ENCODE data around the gene ACOX3.

DNA sequence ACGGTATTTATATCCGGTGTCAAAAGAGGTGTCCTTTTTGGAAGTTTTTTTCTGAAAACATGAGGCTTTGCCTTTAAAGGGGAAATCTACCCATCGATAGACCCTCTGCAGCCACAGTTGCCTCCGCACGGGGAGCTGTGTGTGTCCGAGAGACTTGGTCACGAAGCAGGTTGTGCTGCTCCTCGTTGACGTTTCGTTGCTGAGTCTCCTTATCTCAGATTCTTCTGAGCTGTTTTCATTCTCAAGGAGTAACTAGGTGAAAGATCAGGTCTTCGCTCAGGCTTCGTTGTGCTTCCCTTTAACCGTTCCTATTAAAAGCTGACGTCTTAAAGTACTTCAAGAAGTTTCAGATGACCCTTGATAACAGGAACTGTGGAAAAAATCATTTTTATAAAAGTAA lies 23.9 kb upstream of the ACOX3 start:
- TF ChIP-seq, protein P1, sequence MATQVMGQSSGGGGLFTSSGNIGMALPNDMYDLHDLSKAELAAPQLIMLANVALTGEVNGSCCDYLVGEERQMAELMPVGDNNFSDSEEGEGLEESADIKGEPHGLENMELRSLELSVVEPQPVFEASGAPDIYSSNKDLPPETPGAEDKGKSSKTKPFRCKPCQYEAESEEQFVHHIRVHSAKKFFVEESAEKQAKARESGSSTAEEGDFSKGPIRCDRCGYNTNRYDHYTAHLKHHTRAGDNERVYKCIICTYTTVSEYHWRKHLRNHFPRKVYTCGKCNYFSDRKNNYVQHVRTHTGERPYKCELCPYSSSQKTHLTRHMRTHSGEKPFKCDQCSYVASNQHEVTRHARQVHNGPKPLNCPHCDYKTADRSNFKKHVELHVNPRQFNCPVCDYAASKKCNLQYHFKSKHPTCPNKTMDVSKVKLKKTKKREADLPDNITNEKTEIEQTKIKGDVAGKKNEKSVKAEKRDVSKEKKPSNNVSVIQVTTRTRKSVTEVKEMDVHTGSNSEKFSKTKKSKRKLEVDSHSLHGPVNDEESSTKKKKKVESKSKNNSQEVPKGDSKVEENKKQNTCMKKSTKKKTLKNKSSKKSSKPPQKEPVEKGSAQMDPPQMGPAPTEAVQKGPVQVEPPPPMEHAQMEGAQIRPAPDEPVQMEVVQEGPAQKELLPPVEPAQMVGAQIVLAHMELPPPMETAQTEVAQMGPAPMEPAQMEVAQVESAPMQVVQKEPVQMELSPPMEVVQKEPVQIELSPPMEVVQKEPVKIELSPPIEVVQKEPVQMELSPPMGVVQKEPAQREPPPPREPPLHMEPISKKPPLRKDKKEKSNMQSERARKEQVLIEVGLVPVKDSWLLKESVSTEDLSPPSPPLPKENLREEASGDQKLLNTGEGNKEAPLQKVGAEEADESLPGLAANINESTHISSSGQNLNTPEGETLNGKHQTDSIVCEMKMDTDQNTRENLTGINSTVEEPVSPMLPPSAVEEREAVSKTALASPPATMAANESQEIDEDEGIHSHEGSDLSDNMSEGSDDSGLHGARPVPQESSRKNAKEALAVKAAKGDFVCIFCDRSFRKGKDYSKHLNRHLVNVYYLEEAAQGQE (IDR thresholded peaks at IDR 0.05; ENCODE audit: low read depth, low read length) = no peak
- TF ChIP-seq TAF1 (IDR thresholded peaks at IDR 0.05; ENCODE audit: borderline replicate concordance, low read depth, low read length) = no peak
- no peak for TF ChIP-seq GATA2 (CRISPR knock-in tag; IDR thresholded peaks at IDR 0.05)
